Subcutaneous abdominal adipose tissue (tissue), 5 donors: Measurements from ENCODE around the gene VMO1.

Experiments
- H3K27ac ChIP-seq: one replicate; pipeline ENCODE4 v1.7.0; 2013; ENCODE audit warnings: low read depth, mild to moderate bottlenecking, inconsistent platforms, low read length, moderate library complexity
- H3K27me3 ChIP-seq, 5 donors: one replicate each; pipeline ENCODE4 v1.7.0; 2013; ENCODE audit warnings: low read length in 5 of 5, inconsistent platforms in 1 of 5; ENCODE audit not compliant: control insufficient read depth in 5 of 5, insufficient read depth in 4 of 5
- H3K36me3 ChIP-seq, 5 donors: one replicate each; pipeline ENCODE4 v1.7.0; 2013; ENCODE audit warnings: low read length in 5 of 5; ENCODE audit not compliant: control insufficient read depth in 5 of 5, insufficient read depth in 5 of 5
- H3K4me1 ChIP-seq, 5 donors: one replicate each; pipeline ENCODE4 v1.7.0; 2013; ENCODE audit warnings: low read length in 5 of 5, mild to moderate bottlenecking in 3 of 5, moderate library complexity in 1 of 5; ENCODE audit not compliant: control insufficient read depth in 5 of 5, insufficient read depth in 5 of 5
- H3K4me3 ChIP-seq, 5 donors: one replicate each; pipeline ENCODE4 v1.7.0; 2013; ENCODE audit warnings: low read length in 5 of 5, low read depth in 1 of 5
- H3K9ac ChIP-seq, 5 donors: one replicate each; pipeline ENCODE4 v1.7.0; 2013; ENCODE audit warnings: low read length in 5 of 5, mild to moderate bottlenecking in 4 of 5, moderate library complexity in 3 of 5
- H3K9me3 ChIP-seq, 5 donors: one replicate each; pipeline ENCODE4 v1.7.0; 2013; ENCODE audit warnings: low read length in 5 of 5; ENCODE audit not compliant: control insufficient read depth in 5 of 5
- donor health status: healthy.
- donor health status: healthy.
- donor health status: healthy.
- donor health status: healthy.
- donor health status: healthy.

Gene VMO1

GRCh38 chr17:4766723-4767122, 19.4 kb downstream of the VMO1 start:
- Histone ChIP-seq H3K9me3 (no peaks in the 10 kb centered on the region), H3K27ac (no peak overlapping the region), H3K27me3 (peaks cover 0 to 3% (median 2%) of the 10 kb centered on the region in 5 donors), H3K4me1 (peaks cover 0 to 2% (median 0%) of the 10 kb centered on the region in 5 donors), H3K4me3 (no peak overlapping the region), H3K9ac (no peak overlapping the region), H3K36me3 (no peaks in the 10 kb centered on the region)

- Histone ChIP-seq H3K27ac (no peak overlapping the region), H3K9me3 (no peaks in the 10 kb centered on the region), H3K36me3 (no peaks in the 10 kb centered on the region), H3K27me3 (no peaks in the 10 kb centered on the region), H3K4me1 (peaks cover 0 to 2% (median 0%) of the 10 kb centered on the region in 5 donors), H3K4me3 (no peak overlapping the region), H3K9ac (no peak overlapping the region)
Measured at GRCh38 chr17:4766201-4766600, 20.0 kb downstream of the VMO1 start.

- Histone ChIP-seq H3K4me1 (peaks cover 0 to 2% (median 0%) of the 10 kb centered on the region in 5 donors), H3K4me3 (no peak overlapping the region), H3K27ac (no peak overlapping the region), H3K27me3 (no peaks in the 10 kb centered on the region), H3K9ac (no peak overlapping the region), H3K9me3 (no peaks in the 10 kb centered on the region), H3K36me3 (no peaks in the 10 kb centered on the region)
Measured at GRCh38 chr17:4764595-4764994, 21.6 kb downstream of the VMO1 start.

GRCh38 chr17:4759776-4760236, 26.4 kb downstream of the VMO1 start:
- H3K36me3 ChIP-seq, result no peaks in the 10 kb centered on the region
- no peaks in the 10 kb centered on the region for H3K9me3 ChIP-seq
- H3K27ac ChIP-seq, result no peak overlapping the region
- no peak overlapping the region for H3K9ac ChIP-seq
- no peak overlapping the region for H3K4me3 ChIP-seq
- peaks cover 0 to 2% (median 0%) of the 10 kb centered on the region in 5 donors for H3K4me1 ChIP-seq
- H3K27me3 ChIP-seq, result peaks cover 0 to 7% (median 0%) of the 10 kb centered on the region in 5 donors

GRCh38 chr17:4753392-4753791, 32.8 kb downstream of the VMO1 start:
- H3K4me3 ChIP-seq, result no peak overlapping the region
- peaks cover 0 to 6% (median 3%) of the 10 kb centered on the region in 5 donors for H3K4me1 ChIP-seq
- no peaks in the 10 kb centered on the region for H3K9me3 ChIP-seq
- no peak overlapping the region for H3K9ac ChIP-seq
- H3K36me3 ChIP-seq, result no peaks in the 10 kb centered on the region
- H3K27ac ChIP-seq, result no peak overlapping the region
- H3K27me3 ChIP-seq, result peaks cover 0 to 10% (median 7%) of the 10 kb centered on the region in 5 donors

- Histone ChIP-seq H3K9me3 (no peaks in the 10 kb centered on the region), H3K27me3 (peaks cover 0 to 11% (median 6%) of the 10 kb centered on the region in 5 donors), H3K4me3 (no peak overlapping the region), H3K36me3 (no peaks in the 10 kb centered on the region), H3K9ac (no peak overlapping the region), H3K27ac (no peak overlapping the region), H3K4me1 (peaks cover 0 to 12% (median 7%) of the 10 kb centered on the region in 5 donors)
Measured at GRCh38 chr17:4751932-4752331, 34.2 kb downstream of the VMO1 start.

GRCh38 chr17:4750606-4751005, 35.6 kb downstream of the VMO1 start:
- H3K4me3 ChIP-seq, result no peak overlapping the region
- peaks cover 0 to 13% (median 6%) of the 10 kb centered on the region in 5 donors for H3K27me3 ChIP-seq
- no peak overlapping the region for H3K27ac ChIP-seq
- peaks cover 0 to 12% (median 7%) of the 10 kb centered on the region in 5 donors for H3K4me1 ChIP-seq
- H3K9ac ChIP-seq, result no peak overlapping the region
- H3K36me3 ChIP-seq, result no peaks in the 10 kb centered on the region
- no peaks in the 10 kb centered on the region for H3K9me3 ChIP-seq

GRCh38 chr17:4748686-4749085, 37.5 kb downstream of the VMO1 start:
- H3K36me3 ChIP-seq, result no peaks in the 10 kb centered on the region
- H3K27ac ChIP-seq, result no peak overlapping the region
- peaks cover 0 to 14% (median 7%) of the 10 kb centered on the region in 5 donors for H3K4me1 ChIP-seq
- H3K27me3 ChIP-seq, result peaks cover 6 to 21% (median 15%) of the 10 kb centered on the region in 5 donors
- no peaks in the 10 kb centered on the region for H3K9me3 ChIP-seq
- no peak overlapping the region for H3K9ac ChIP-seq
- H3K4me3 ChIP-seq, result no peak overlapping the region

GRCh38 chr17:4747847-4748246, 38.3 kb downstream of the VMO1 start:
- Histone ChIP-seq H3K9ac (no peak overlapping the region), H3K27ac (no peak overlapping the region), H3K4me1 (peaks cover 0 to 14% (median 7%) of the 10 kb centered on the region in 5 donors), H3K4me3 (peak overlapping the region in 2 of 5 donors; percentile 21 to 22), H3K27me3 (peaks cover 6 to 21% (median 14%) of the 10 kb centered on the region in 5 donors), H3K9me3 (no peaks in the 10 kb centered on the region), H3K36me3 (no peaks in the 10 kb centered on the region)

- Histone ChIP-seq H3K9me3 (no peaks in the 10 kb centered on the region), H3K27me3 (peaks cover 6 to 22% (median 10%) of the 10 kb centered on the region in 5 donors), H3K27ac (no peak overlapping the region), H3K9ac (no peak overlapping the region), H3K36me3 (no peaks in the 10 kb centered on the region), H3K4me3 (no peak overlapping the region), H3K4me1 (peaks cover 0 to 14% (median 7%) of the 10 kb centered on the region in 5 donors)
Measured at GRCh38 chr17:4744999-4745969, 40.9 kb downstream of the VMO1 start.
